NCI-H2196 treated with DMSO at 0.1 percent for 48 hours (cell line): ENCODE measurements around the gene CELA2A.

Source experiments
- DNase-seq: peaks from one replicate; lab custom pipeline; 2025; ENCODE audit not compliant: unreplicated experiment; lab: John Stamatoyannopoulos, UW

Gene CELA2A

GRCh38 chr1:15456313-15456954 is at the start of gene CELA2A:
CELA2A (plus strand) TSS chr1:15456732; CDS start chr1:15456754, 22 bp downstream.
- DNase-seq = no peak

GRCh38 chr1:15407580-15407979 is 49.0 kb upstream of the CELA2A start:
- DNase-seq = no peak

GRCh38 chr1:15408890-15409387 is 47.6 kb upstream of the CELA2A start:
- no peak for DNase-seq

- DNase-seq = peak; percentile 59
These were observed 46.9 kb upstream of the CELA2A start, which contains the start of gene EFHD2 for GRCh38 chr1:15409388-15410222. EFHD2 (plus strand) TSS chr1:15409888; CDS start chr1:15409972, 84 bp downstream.

- no peak for DNase-seq
These were observed 46.2 kb upstream of the CELA2A start for GRCh38 chr1:15410223-15410883.

GRCh38 chr1:15410884-15411245 is 45.7 kb upstream of the CELA2A start:
- no peak for DNase-seq

GRCh38 chr1:15411593-15412137 is 44.9 kb upstream of the CELA2A start:
- DNase-seq = no peak

GRCh38 chr1:15412175-15412800 is 44.2 kb upstream of the CELA2A start:
- no peak for DNase-seq

GRCh38 chr1:15412843-15413242 is 43.7 kb upstream of the CELA2A start:
- DNase-seq = no peak

GRCh38 chr1:15413563-15414444 is 42.7 kb upstream of the CELA2A start:
- DNase-seq = no peak

GRCh38 chr1:15414445-15414983 is 42.0 kb upstream of the CELA2A start:
- DNase-seq = no peak

- no peak for DNase-seq
These were observed 39.2 kb upstream of the CELA2A start for GRCh38 chr1:15417059-15417934.

- no peak for DNase-seq
These were observed 37.6 kb upstream of the CELA2A start for GRCh38 chr1:15418806-15419515.

GRCh38 chr1:15420853-15421465 is 35.6 kb upstream of the CELA2A start:
- DNase-seq = no peak

GRCh38 chr1:15422871-15423270 is 33.7 kb upstream of the CELA2A start:
- no peak for DNase-seq

GRCh38 chr1:15423355-15424077 is 33.0 kb upstream of the CELA2A start:
- no peak for DNase-seq

GRCh38 chr1:15424146-15424667 is 32.3 kb upstream of the CELA2A start:
- peak; percentile 94 for DNase-seq
